ENCODE data around the gene TRAPPC2B.

TRAPPC2B gene

GRCh38 chr19:57338877-57339276, 24.5 kb upstream of the TRAPPC2B start:
- H3K4me1 ChIP-seq (ENCODE audit: control insufficient read depth in 2 of 2, insufficient read depth in 2 of 2, low read length in 2 of 2) = no peaks in the 10 kb centered on the region
- H3K9me3 ChIP-seq (ENCODE audit: control insufficient read depth in 2 of 2, low read length in 2 of 2) = no peaks in the 10 kb centered on the region
- no peaks in the 10 kb centered on the region for H3K27me3 ChIP-seq (ENCODE audit: control insufficient read depth in 2 of 2, insufficient read depth in 2 of 2, low read length in 2 of 2)
- no peak overlapping the region for H3K4me3 ChIP-seq (ENCODE audit: low read length in 2 of 2)
- no peak overlapping the region for H3K27ac ChIP-seq (ENCODE audit: low read depth in 2 of 2, low read length in 2 of 2)
- no peaks in the 10 kb centered on the region for H3K36me3 ChIP-seq (ENCODE audit: control insufficient read depth in 2 of 2, insufficient read depth in 2 of 2, low read length in 2 of 2)
- no peak overlapping the region for H3K9ac ChIP-seq (ENCODE audit: low read depth in 1 of 2, low read length in 2 of 2)

- no peaks in the 10 kb centered on the region for H3K4me1 ChIP-seq (ENCODE audit: control insufficient read depth in 2 of 2, insufficient read depth in 2 of 2, low read length in 2 of 2)
- no peaks in the 10 kb centered on the region for H3K9me3 ChIP-seq (ENCODE audit: control insufficient read depth in 2 of 2, low read length in 2 of 2)
- no peaks in the 10 kb centered on the region for H3K36me3 ChIP-seq (ENCODE audit: control insufficient read depth in 2 of 2, insufficient read depth in 2 of 2, low read length in 2 of 2)
- no peak overlapping the region for H3K4me3 ChIP-seq (ENCODE audit: low read length in 2 of 2)
- no peak overlapping the region for H3K9ac ChIP-seq (ENCODE audit: low read depth in 1 of 2, low read length in 2 of 2)
- H3K27me3 ChIP-seq (ENCODE audit: control insufficient read depth in 2 of 2, insufficient read depth in 2 of 2, low read length in 2 of 2) = no peaks in the 10 kb centered on the region
- H3K27ac ChIP-seq (ENCODE audit: low read depth in 2 of 2, low read length in 2 of 2) = no peak overlapping the region
These were observed 20.8 kb upstream of the TRAPPC2B start for GRCh38 chr19:57342582-57342981.

GRCh38 chr19:57348136-57348535, 15.2 kb upstream of the TRAPPC2B start:
- Histone ChIP-seq H3K36me3 (ENCODE audit: control insufficient read depth in 2 of 2, insufficient read depth in 2 of 2, low read length in 2 of 2) (peaks cover 0 to 2% of the 10 kb centered on the region in 2 donors), H3K27me3 (ENCODE audit: control insufficient read depth in 2 of 2, insufficient read depth in 2 of 2, low read length in 2 of 2) (no peaks in the 10 kb centered on the region)

GRCh38 chr19:57350877-57351805, 12.2 kb upstream of the TRAPPC2B start, which contains the start of gene ZNF304:
TSS of gene ZNF304 (plus strand) at chr19:57351271. CDS start at chr19:57351665, 394 bp downstream.
- Histone ChIP-seq H3K27me3 (ENCODE audit: control insufficient read depth in 2 of 2, insufficient read depth in 2 of 2, low read length in 2 of 2) (no peaks in the 10 kb centered on the region), H3K27ac (ENCODE audit: low read depth in 2 of 2, low read length in 2 of 2) (peak within 1 kb of the TSS; percentile 59 to 73), H3K9ac (ENCODE audit: low read depth in 1 of 2, low read length in 2 of 2) (peak within 1 kb of the TSS; percentile 84 to 90), H3K36me3 (ENCODE audit: control insufficient read depth in 2 of 2, insufficient read depth in 2 of 2, low read length in 2 of 2) (peaks cover 22 to 27% of the 10 kb centered on the region in 2 donors), H3K4me3 (ENCODE audit: low read length in 2 of 2) (peak within 1 kb of the TSS; percentile 89 to 98), H3K9me3 (ENCODE audit: control insufficient read depth in 2 of 2, low read length in 2 of 2) (peaks cover 11 to 15% of the 10 kb centered on the region in 2 donors), H3K4me1 (ENCODE audit: control insufficient read depth in 2 of 2, insufficient read depth in 2 of 2, low read length in 2 of 2) (peaks cover 8 to 9% of the 10 kb centered on the region in 2 donors)

More at GRCh38 chr19:57348136-57348535, 15.2 kb upstream of the TRAPPC2B start:
- no peak overlapping the region for H3K27ac ChIP-seq (ENCODE audit: low read depth in 2 of 2, low read length in 2 of 2)
- no peak overlapping the region for H3K9ac ChIP-seq (ENCODE audit: low read depth in 1 of 2, low read length in 2 of 2)
- H3K9me3 ChIP-seq (ENCODE audit: control insufficient read depth in 2 of 2, low read length in 2 of 2) = peaks cover 0 to 3% of the 10 kb centered on the region in 2 donors
- peaks cover 8 to 9% of the 10 kb centered on the region in 2 donors for H3K4me1 ChIP-seq (ENCODE audit: control insufficient read depth in 2 of 2, insufficient read depth in 2 of 2, low read length in 2 of 2)
- no peak overlapping the region for H3K4me3 ChIP-seq (ENCODE audit: low read length in 2 of 2)

- peak overlapping the region; percentile 84 to 90 for H3K9ac ChIP-seq (ENCODE audit: low read depth in 1 of 2, low read length in 2 of 2)
- peaks cover 14 to 22% of the 10 kb centered on the region in 2 donors for H3K9me3 ChIP-seq (ENCODE audit: control insufficient read depth in 2 of 2, low read length in 2 of 2)
- H3K4me1 ChIP-seq (ENCODE audit: control insufficient read depth in 2 of 2, insufficient read depth in 2 of 2, low read length in 2 of 2) = peaks cover 8 to 9% of the 10 kb centered on the region in 2 donors
- no peaks in the 10 kb centered on the region for H3K27me3 ChIP-seq (ENCODE audit: control insufficient read depth in 2 of 2, insufficient read depth in 2 of 2, low read length in 2 of 2)
- peak overlapping the region; percentile 89 to 98 for H3K4me3 ChIP-seq (ENCODE audit: low read length in 2 of 2)
- H3K36me3 ChIP-seq (ENCODE audit: control insufficient read depth in 2 of 2, insufficient read depth in 2 of 2, low read length in 2 of 2) = peaks cover 29 to 34% of the 10 kb centered on the region in 2 donors
- no peak overlapping the region for H3K27ac ChIP-seq (ENCODE audit: low read depth in 2 of 2, low read length in 2 of 2)
These were observed 11.5 kb upstream of the TRAPPC2B start for GRCh38 chr19:57351867-57352266.

GRCh38 chr19:57355916-57356315, 7.4 kb upstream of the TRAPPC2B start:
- no peak overlapping the region for H3K4me3 ChIP-seq (ENCODE audit: low read length in 2 of 2)
- H3K27me3 ChIP-seq (ENCODE audit: control insufficient read depth in 2 of 2, insufficient read depth in 2 of 2, low read length in 2 of 2) = no peaks in the 10 kb centered on the region
- no peak overlapping the region for H3K27ac ChIP-seq (ENCODE audit: low read depth in 2 of 2, low read length in 2 of 2)
- peaks cover 40 to 52% of the 10 kb centered on the region in 2 donors for H3K36me3 ChIP-seq (ENCODE audit: control insufficient read depth in 2 of 2, insufficient read depth in 2 of 2, low read length in 2 of 2)
- H3K9ac ChIP-seq (ENCODE audit: low read depth in 1 of 2, low read length in 2 of 2) = no peak overlapping the region
- H3K9me3 ChIP-seq (ENCODE audit: control insufficient read depth in 2 of 2, low read length in 2 of 2) = peaks cover 33 to 36% of the 10 kb centered on the region in 2 donors
- peaks cover 8 to 9% of the 10 kb centered on the region in 2 donors for H3K4me1 ChIP-seq (ENCODE audit: control insufficient read depth in 2 of 2, insufficient read depth in 2 of 2, low read length in 2 of 2)

- Histone ChIP-seq H3K4me3 (ENCODE audit: low read length in 2 of 2) (no peak overlapping the region), H3K9me3 (ENCODE audit: control insufficient read depth in 2 of 2, low read length in 2 of 2) (peaks cover 34 to 36% of the 10 kb centered on the region in 2 donors), H3K4me1 (ENCODE audit: control insufficient read depth in 2 of 2, insufficient read depth in 2 of 2, low read length in 2 of 2) (no peaks in the 10 kb centered on the region), H3K27me3 (ENCODE audit: control insufficient read depth in 2 of 2, insufficient read depth in 2 of 2, low read length in 2 of 2) (no peaks in the 10 kb centered on the region), H3K9ac (ENCODE audit: low read depth in 1 of 2, low read length in 2 of 2) (no peak overlapping the region), H3K36me3 (ENCODE audit: control insufficient read depth in 2 of 2, insufficient read depth in 2 of 2, low read length in 2 of 2) (peaks cover 40 to 52% of the 10 kb centered on the region in 2 donors), H3K27ac (ENCODE audit: low read depth in 2 of 2, low read length in 2 of 2) (no peak overlapping the region)
These were observed 5.9 kb upstream of the TRAPPC2B start for GRCh38 chr19:57357406-57357805.

- Histone ChIP-seq H3K9ac (ENCODE audit: low read depth in 1 of 2, low read length in 2 of 2) (no peak overlapping the region), H3K9me3 (ENCODE audit: control insufficient read depth in 2 of 2, low read length in 2 of 2) (peaks cover 30 to 31% of the 10 kb centered on the region in 2 donors), H3K36me3 (ENCODE audit: control insufficient read depth in 2 of 2, insufficient read depth in 2 of 2, low read length in 2 of 2) (peaks cover 36 to 42% of the 10 kb centered on the region in 2 donors), H3K27ac (ENCODE audit: low read depth in 2 of 2, low read length in 2 of 2) (no peak overlapping the region), H3K27me3 (ENCODE audit: control insufficient read depth in 2 of 2, insufficient read depth in 2 of 2, low read length in 2 of 2) (no peaks in the 10 kb centered on the region), H3K4me3 (ENCODE audit: low read length in 2 of 2) (no peak overlapping the region), H3K4me1 (ENCODE audit: control insufficient read depth in 2 of 2, insufficient read depth in 2 of 2, low read length in 2 of 2) (peaks cover 5% of the 10 kb centered on the region in 2 donors)
These were observed 4.1 kb upstream of the TRAPPC2B start for GRCh38 chr19:57359300-57359699.

- H3K9ac ChIP-seq (ENCODE audit: low read depth in 1 of 2, low read length in 2 of 2) = no peak overlapping the region
- H3K9me3 ChIP-seq (ENCODE audit: control insufficient read depth in 2 of 2, low read length in 2 of 2) = peaks cover 11 to 15% of the 10 kb centered on the region in 2 donors
- peak overlapping the region in 1 of 2 donors; percentile 90 for H3K27ac ChIP-seq (ENCODE audit: low read depth in 2 of 2, low read length in 2 of 2)
- H3K4me1 ChIP-seq (ENCODE audit: control insufficient read depth in 2 of 2, insufficient read depth in 2 of 2, low read length in 2 of 2) = peaks cover 5% of the 10 kb centered on the region in 2 donors
- H3K36me3 ChIP-seq (ENCODE audit: control insufficient read depth in 2 of 2, insufficient read depth in 2 of 2, low read length in 2 of 2) = peaks cover 6 to 12% of the 10 kb centered on the region in 2 donors
- no peaks in the 10 kb centered on the region for H3K27me3 ChIP-seq (ENCODE audit: control insufficient read depth in 2 of 2, insufficient read depth in 2 of 2, low read length in 2 of 2)
- peak overlapping the region; percentile 87 to 90 for H3K4me3 ChIP-seq (ENCODE audit: low read length in 2 of 2)
These were observed 932 bp upstream of the TRAPPC2B start for GRCh38 chr19:57362419-57362818.

GRCh38 chr19:57363688-57364181, 384 bp downstream of the TRAPPC2B start:
- H3K9ac ChIP-seq (ENCODE audit: low read depth in 1 of 2, low read length in 2 of 2) = peak overlapping the region; percentile 67 to 68
- peaks cover 0 to 3% of the 10 kb centered on the region in 2 donors for H3K36me3 ChIP-seq (ENCODE audit: control insufficient read depth in 2 of 2, insufficient read depth in 2 of 2, low read length in 2 of 2)
- peak overlapping the region; percentile 90 for H3K27ac ChIP-seq (ENCODE audit: low read depth in 2 of 2, low read length in 2 of 2)
- H3K4me3 ChIP-seq (ENCODE audit: low read length in 2 of 2) = peak overlapping the region; percentile 87 to 90
- H3K9me3 ChIP-seq (ENCODE audit: control insufficient read depth in 2 of 2, low read length in 2 of 2) = peaks cover 5 to 6% of the 10 kb centered on the region in 2 donors
- peaks cover 5% of the 10 kb centered on the region in 2 donors for H3K4me1 ChIP-seq (ENCODE audit: control insufficient read depth in 2 of 2, insufficient read depth in 2 of 2, low read length in 2 of 2)
- no peaks in the 10 kb centered on the region for H3K27me3 ChIP-seq (ENCODE audit: control insufficient read depth in 2 of 2, insufficient read depth in 2 of 2, low read length in 2 of 2)
